HG02943 (cell line): ENCODE results near the gene GPBAR1.

Source experiments
- ATAC-seq: cut with Tn5 transposase; IDR thresholded peaks from one replicate; pipeline ENCODE4 v1.9.1; 2021; ENCODE audit warnings: mild to moderate bottlenecking, low read depth, moderate library complexity; ENCODE audit not compliant: unreplicated experiment

The GPBAR1 gene

DNA sequence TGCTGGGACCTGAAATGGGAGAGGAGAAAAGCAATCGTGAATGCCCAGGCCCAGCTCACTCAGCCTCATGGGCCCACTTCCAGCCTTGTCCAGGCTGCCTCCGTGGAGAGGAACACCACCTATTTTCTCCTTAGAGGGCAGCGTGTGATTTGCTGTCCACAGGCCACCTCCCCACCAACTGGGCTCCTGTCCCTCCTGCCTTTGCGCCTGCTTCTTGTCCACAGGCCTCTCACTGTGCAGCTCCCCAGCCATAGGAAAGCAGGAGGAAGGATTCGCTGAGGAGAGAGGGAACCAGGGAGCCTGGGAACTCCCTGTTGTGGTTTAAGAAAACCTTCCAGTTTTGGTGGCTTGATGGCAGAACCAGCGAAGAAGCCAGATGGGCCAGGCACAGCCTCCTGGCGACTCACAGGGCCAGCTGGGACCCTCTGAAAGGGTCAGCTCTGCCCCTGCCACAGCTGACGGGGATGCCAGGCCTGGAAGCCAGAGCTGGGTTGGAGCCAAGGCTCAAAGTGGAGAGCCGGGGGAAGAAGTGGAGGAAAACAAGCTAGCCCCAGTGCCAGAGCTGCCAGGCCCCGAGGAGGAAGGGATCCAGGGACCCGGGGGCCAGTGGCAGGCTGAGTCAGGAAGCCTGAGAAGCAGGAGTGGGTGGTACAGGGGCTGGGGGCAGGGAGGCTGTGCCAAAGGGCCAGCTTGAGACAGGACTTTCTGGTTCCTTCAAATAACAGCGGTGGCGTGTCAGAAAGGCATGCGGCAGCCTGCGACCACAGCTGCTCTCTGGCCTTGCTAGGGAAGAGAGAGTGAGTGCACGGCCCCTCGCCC is 21.6 kb downstream of the GPBAR1 start:
- ATAC-seq, result no peak

DNA sequence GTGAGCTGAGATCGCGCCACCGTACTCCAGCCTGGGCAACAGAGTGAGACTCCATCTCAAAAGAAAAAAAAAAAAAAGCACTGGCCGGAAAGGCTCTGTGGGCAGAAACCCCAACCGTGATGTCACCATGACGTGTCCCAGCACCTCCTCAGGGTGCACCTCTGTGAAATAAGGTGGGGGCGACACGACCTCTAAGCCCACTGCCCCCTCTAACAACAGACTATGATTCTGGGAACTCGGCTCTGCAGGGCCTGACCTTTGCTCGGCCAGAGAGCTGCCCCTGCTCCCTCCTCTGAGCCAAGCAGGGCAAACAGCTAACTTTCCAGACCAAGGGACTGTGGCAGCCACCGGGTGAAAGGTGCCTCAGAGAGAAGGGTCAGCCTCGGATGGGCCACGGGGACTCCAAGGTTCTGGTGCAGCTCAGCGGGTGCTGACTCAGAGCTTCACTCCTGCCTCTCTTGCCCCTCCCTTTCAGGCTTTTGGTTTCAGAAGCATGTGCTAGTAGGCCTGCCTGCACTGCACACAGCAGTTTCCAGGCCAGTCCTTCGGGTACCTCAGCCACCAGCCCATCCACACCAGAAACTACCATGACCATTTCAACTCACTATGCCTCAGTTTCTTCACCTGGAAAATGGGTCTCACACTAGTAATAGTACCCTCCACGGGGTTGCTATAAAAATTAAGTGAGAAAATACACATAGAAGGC is 23.4 kb downstream of the GPBAR1 start:
- ATAC-seq, result no peak

DNA sequence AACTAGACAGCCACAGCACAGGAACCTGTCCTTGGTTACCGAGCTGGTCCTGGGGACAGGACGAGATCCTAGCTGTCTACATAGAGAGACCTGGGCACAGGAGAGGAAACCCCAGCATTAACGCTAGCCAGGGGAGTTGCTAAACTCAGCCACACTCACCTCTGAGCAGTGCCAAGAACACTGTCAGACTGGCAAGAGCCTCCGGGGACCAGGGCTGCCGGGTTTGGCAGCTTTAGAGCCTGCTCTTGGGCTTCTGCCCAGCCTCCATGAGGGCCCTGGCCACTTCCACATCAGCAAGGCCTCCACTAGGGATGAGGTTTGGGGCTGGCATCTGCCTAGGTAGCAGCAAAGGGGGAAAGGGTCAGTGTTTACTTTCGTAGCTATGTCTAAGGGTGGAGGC is 24.8 kb downstream of the GPBAR1 start:
- no peak for ATAC-seq

DNA sequence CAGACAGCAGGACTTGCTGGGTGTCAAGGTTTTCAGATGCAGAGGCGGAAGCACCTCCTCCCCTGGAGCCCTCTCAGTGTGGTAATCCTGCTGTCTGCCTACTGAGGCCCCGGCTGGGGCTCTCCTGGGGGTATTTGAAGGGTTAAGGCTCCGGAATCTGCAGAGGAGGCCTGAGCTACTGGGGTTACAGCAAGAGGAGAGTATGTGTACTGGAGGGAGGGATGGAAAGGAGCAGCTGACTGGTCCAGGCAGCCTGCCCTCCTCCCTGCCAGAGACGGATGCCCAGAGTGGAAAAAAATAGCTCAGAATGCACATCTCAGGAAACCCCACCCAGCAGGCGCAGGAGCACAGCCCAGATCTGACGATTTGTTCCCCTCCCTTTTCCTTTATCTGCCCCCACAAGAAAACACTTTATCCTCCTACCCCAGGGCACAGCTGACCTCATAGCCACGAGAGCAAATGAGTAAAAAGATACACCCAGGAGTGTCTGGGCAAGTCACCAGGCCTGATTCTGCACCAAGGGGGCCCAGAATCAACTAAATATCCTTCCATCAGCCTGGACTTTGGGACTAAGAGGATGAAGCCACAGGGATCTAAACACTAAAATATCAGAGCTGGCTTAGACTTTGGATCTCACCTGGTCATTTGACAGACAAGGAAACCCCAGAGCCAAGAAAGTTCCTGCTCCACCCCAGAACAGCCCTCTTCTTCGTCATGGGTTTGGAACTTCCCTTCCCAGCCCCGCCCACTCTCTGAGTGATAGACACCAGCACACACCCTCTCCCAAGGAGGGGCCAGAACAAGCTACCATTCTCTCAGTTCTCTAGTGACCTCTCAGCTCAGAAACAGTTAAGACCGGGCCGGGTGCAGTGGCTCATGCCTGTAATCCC is 26.0 kb downstream of the GPBAR1 start:
- ATAC-seq, result peak; percentile 60

DNA sequence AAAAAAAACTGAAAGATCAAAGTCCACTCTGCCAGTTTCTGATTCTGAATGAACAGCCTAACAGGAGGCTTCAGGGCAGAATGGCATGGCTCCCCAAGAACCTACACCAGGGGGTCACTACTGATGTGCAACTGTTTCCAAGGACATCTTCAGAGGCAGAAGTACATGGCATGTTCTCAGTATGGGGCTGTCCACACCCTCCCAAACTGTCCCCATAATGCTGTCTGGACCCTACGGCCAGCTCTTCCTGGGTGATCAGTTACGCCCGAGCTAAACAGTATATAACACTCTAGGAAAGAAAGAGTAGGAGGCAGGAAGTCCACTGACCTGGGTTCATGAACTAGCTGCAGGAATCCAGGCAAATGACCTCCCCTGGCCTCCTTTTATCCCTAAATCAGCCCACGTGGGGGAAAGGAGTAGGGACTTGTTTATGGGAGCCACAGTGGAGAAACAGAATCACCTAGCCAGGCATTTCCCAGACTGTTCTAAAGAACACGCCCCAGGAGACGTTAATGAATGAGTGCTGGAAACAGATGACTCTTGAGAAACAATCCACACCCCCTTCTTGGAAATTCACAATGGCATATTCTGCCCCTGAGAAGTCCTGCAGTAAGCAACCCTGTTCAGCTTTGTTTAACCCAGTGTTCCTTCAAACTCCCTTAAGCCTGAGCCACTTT is 29.0 kb downstream of the GPBAR1 start:
- ATAC-seq, result no peak

DNA sequence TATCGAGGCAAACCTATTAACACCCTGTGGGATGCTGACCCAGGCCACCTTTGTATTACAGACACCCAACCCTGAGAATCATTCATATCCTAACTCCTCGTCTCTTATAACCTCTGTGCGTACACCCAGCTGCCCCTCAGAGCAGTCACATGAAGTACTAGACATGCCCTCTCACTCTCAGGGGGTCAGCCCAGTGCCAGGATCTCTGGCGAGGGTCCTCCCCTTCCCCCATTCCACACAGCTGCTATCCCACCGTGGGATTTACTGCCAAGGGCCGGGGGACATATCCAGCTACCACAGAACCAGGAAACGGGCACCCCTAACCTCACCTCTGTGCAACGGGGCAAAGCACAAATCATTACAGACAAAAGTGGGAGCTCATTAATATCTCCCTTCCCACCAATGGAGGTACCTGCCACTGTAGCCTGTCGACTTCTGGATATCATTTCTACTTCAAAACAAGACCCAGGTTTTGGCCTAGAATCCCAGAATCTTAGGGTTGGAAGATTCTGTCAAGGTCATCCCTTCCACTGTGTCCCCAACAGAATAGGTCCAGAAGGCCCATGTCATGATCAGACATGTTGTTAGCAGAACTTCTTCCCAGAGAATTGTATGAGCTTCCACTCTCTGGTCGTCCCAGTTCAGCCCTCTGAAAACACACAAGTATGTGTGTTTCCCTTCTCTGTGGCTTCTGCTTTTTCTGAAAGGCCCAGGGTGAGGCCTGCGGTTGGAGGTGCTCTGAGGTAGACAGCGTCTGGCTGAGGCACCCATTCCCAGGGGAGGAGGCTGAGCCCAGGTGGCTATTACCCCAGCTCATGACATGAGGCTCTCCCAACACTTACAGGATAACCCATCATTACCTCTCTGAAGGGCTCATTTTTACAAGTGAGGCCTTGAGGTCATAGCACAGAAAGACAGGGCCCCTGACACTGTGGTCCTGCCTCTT is 29.8 kb downstream of the GPBAR1 start:
- ATAC-seq, result peak; percentile 54

DNA sequence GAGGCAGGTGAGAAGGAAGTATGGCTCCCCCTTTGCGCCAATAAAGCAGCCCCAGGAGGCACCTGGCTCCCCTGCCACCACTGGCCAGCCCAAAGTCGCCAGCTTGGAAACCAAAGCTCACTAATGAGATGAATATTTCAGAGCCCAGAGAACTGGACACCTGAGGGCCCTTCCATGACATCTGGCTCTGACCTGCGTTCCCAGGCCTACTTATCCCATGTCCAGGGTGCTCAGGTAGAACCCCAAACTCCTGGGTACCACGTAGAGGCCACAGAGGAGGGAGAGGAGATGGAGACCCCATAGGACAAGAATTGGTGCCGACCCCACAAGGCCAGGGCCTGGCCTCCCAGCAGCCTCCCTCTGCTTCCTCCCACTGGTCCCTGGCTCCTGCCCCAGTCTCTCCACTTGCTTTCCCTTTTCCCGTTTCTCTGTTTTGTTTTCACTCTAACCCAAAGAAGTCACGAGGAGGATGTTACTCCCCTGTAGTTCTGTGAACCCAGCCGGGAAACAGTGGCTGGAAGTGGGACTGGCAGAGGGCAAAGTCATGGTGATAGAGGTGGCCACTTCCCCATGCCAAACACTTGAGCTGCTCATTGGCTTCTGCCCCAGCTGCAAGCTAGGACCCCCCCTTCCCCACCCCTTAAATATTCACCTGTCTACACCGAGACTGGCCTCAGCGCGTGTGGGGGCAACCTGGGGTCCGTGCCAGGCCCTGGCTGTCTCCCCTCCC is 30.7 kb downstream of the GPBAR1 start:
- no peak for ATAC-seq

DNA sequence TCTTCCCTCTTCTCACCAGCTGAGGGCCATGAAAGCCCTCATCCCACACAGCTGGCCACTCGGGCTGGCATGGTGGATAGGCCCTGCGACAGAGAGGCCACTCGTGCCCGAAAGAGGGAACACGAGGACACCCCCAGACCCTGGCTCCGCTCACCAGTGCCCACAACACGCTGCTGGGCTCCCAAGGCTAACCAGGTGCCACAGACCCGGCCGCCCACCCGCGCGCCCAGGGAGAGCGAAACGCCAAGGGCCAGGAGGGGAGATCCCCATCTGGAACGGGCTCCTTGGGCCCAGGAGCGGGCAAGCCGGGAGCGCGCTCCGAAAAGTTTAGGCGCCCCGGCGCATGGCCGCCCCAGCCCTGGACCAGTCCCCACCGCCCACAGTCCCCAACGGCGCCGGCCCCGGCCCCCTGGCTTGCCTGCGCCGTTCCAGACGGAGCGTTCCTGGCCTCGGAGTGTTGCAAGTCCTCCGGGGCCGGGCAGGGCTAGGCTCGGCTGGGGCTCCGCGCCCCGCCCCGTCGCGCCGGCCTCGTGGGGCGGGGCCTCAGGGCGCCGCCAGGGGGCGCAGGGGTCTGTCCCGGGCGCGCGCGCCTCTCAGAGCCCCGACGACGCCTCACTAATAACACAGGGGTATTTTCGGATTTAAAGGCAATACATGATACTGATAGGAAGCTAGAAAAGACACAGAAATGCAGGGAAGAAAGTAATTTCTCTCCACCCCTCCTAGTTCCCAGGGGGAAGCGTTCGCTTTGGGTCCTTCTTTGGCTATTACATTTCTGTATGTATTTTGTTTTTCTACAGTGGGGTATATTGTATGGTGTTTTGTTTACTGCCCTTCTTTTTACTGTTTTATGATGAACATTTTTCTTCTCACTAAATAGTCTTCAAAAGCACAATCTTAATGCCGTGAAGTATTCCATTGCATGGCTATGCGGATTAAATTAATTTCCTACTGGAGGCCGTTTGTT is 31.5 kb downstream of the GPBAR1 start, which contains the start of gene TMBIM1:
Gene TMBIM1 (minus strand): TSS at position 456 of the 967 bp plus-strand sequence. CDS start 10,362 bp downstream, outside the sequence.
- ATAC-seq, result peak; percentile 53

DNA sequence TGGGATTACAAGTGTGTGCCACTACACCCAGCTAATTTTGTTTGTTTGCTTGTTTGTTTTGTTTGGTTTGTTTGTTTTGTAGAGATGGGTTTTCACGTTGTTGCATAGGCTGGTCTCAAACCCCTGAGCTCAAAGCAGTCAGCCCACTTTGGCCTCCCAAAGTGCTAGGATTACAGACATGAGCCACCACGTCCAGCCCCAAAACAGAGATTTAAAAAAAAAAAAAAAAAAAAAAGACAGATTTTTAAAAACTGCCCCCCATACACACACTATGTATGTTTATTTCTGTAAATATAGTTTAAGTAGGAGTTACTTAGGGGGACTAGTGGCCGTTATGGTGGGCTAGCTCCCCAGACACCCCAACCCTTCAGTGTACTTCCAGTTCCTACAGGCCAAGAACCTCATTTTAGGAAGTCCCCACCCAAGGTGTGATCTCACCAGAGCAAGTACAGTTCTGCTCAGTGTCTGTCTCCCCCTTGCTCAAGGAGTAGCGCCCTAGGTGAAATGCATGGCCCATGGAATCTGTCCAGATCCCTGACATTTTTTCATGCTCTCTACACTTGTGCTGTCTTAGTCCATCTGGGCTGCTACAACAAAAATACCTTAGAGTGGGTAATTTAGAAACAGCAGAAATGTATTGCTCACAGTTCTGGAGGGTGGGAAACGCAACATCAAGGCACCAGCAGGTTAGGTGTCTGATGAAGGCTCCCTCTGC is 33.1 kb downstream of the GPBAR1 start:
- ATAC-seq, result no peak

DNA sequence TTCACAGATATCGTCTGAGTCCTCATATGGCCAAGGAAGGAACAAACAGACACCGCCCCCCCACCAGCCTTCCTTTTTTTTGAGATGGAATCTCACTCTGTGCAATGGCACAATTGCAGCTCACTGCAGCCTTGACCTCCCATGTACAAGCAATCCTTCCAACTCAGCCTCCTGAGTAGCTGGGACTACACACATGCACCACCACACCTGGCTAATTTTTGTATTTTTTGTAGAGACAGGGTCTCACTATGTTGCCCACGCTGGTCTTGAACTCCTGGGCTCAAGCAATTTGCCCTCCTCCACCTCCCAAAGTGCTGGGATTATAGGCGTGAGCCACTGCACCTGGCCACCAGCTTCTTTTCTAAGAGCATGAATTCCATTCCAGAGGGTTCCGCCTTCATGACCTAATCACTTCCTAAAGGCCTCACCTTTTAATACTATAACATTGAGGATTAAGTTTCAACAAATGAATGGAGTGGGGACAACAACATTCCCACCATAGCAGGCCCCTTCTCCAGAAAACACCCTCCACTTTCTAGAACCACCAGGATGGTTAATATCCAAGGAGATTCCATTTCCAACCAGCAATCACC is 33.7 kb downstream of the GPBAR1 start:
- ATAC-seq, result no peak

DNA sequence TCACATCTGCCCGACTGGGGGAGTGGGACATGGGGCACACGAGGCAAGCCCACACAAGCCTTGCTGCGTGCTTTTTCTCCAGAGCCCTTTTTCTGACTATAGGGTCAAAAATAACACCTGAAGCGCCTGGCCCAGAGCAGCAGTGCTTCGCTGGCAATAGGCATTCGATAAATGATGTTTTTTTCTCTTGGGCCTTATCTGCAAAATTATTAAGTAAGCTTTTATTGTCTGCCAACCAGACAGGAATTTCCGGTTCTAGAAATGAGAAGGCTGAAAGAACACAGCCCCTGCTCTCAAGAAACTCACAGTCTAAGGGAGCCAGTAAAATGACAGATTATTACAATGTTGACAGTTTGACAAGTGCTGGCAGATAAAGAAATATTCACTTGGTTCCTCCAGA is 34.2 kb downstream of the GPBAR1 start:
- ATAC-seq, result no peak

DNA sequence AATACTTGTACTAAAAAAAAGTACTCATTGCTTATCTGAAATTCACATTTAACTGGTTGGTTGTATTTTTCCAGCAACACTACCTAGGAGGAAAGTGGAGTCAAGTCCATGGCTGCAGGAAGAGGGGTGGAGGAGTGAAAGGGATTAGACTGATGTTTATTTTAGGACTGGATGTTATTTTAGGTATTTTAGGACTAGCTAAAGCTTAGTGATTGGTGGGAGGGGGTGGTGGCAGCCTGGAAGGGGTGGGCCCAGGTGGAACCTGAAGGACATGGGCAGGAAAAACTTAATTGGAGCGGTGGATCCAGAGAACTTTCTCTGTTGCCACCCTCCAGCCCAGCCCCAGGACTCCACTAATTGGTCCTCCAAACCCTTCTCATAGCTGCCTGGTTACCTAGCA is 35.4 kb downstream of the GPBAR1 start:
- ATAC-seq, result no peak

DNA sequence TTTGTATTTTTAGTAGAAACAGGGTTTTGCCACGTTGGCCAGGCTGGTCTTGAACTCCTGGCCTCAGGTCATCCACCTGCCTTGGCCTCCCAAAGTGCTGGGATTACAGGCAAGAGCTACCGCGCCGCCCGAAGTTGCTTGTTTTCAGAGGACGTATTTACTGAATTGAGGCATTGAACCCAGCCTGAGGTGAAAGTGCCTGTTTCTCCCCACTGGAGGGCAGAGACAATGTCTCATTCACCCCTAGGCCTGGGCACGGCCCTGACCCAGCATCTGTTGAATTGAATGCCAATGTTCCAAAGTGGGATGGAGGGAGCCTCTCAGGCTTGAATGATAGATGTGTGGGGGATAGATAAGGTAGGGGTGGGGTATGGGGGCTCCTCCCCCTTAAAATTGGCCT is 36.0 kb downstream of the GPBAR1 start:
- ATAC-seq, result no peak

DNA sequence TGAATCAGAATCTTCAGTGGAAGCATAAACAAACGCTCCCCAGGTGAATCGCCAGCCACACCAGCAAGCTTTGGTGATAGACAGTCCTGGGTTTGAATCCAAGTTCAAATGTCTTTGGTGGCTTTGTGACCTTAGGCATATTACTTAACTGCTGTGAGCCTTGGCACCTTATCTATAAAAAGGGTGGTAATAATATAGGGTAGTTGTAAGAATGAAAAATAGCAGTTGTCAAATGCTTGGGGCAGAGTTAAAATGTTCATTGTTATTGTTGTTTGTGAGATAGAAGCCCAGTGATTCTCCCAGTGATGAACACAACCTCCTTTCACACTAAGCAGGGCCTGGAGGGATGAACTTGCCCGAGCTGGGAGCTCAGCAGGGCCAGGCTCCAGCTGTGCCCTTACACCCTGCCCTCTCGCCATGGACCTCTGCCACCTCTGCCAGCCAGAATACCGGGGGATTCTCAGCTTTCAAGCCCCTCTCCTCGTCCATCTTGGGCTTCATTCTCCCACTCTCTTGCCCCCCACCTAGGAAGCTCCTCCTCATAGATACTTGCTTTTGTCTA is 37.6 kb downstream of the GPBAR1 start:
- no peak for ATAC-seq

DNA sequence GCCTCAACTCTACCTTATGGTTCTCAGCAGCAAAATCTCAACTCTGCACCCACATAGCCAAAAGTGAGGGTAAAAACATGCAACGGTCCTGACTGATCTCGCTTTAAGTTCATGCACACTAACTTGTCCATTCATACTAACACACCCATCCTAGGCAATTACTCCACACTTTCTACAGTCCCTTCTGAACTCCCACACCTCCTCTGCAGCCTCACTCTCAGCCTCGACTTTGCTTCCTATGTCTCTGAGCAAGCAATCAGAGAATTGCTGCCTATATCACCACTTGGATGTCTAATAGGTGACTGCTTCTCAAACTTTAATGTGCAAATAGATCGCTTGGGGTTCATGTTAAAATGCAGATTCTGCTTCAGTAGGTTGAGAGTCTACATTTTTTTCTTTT is 39.3 kb downstream of the GPBAR1 start:
- no peak for ATAC-seq

DNA sequence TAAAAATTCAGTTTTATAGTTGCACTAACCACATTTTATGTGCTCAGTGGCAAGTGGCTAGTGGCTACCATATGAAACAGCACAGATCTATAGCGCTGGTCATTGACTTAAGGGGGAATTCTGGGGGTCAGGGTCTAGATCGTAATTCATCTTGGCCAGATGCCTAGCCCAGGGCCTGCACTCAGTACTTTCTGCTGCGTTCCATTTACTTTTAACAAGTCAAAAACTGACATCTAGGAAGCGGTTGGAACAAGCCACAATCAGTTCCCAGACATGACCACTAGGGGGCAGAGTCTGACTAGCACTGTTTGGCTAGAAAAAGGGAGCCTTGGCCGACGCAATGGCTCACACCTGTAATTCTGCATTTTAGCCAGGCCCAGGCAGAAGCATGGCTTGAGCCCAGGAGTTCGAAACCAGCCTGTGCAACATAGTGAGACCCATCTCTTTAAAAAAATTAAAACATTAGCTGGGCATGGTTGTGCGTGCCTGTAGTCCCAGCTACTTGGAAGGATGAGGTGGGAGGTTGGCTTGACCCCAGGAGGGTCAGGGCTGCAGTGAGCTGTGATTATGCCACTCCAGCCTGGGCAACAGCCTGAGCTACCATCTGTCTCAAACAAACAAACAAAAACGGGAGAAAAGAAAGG is 40.5 kb downstream of the GPBAR1 start:
- peak; percentile 59 for ATAC-seq
